C4-2B (cell line): Measurements from ENCODE around the gene WNT4.

Source experiments
- H3K27ac ChIP-seq: fragments of 450-650 bp; 2 replicates; pipeline ENCODE4 v1.5.1; 2017
- CTCF ChIP-seq: fragments of 450-650 bp; conservative IDR thresholded peaks from 2 replicates; pipeline ENCODE4 v1.5.1; 2017; ENCODE audit warnings: mild to moderate bottlenecking
- ZFX ChIP-seq: fragments of 450-650 bp; IDR thresholded peaks from 2 replicates; pipeline ENCODE4 v1.6.1; 2017

Gene WNT4

GRCh38 chr1:22123071-22123390, 19.9 kb downstream of the WNT4 start:
- peak overlapping the region; percentile 32 for H3K27ac ChIP-seq
- no peak for TF ChIP-seq CTCF
- no peak for TF ChIP-seq ZFX

GRCh38 chr1:22122273-22123070, 20.4 kb downstream of the WNT4 start:
- TF ChIP-seq CTCF: no peak
- TF ChIP-seq ZFX: no peak
- peak overlapping the region; percentile 32 for H3K27ac ChIP-seq

GRCh38 chr1:22121421-22121911, 21.4 kb downstream of the WNT4 start:
- no peak overlapping the region for H3K27ac ChIP-seq
- no peak for TF ChIP-seq CTCF
- TF ChIP-seq ZFX: no peak

- no peak overlapping the region for H3K27ac ChIP-seq
- TF ChIP-seq ZFX (no peak), CTCF (no peak)
These were observed 22.5 kb downstream of the WNT4 start for GRCh38 chr1:22120469-22120790.

GRCh38 chr1:22119626-22120468, 23.1 kb downstream of the WNT4 start:
- no peak for TF ChIP-seq CTCF
- no peak for TF ChIP-seq ZFX
- no peak overlapping the region for H3K27ac ChIP-seq

GRCh38 chr1:22118291-22118992, 24.5 kb downstream of the WNT4 start:
- no peak overlapping the region for H3K27ac ChIP-seq

More at GRCh38 chr1:22118291-22118992, 24.5 kb downstream of the WNT4 start:
- TF ChIP-seq ZFX: no peak
- TF ChIP-seq CTCF: no peak
